ENCODE measurements around the gene CLCA2. TPM values are rescaled to one million over a fixed set of nuclear protein-coding genes. Genes with fewer than 3 reads are reported as not detected.
A peak's percentile ranks its signal among the peaks of the same experiment; 100 is the strongest.

CLCA2 gene
- total and polyA plus RNA-seq, 2 experiments from 2014 or later: not detected

DNA sequence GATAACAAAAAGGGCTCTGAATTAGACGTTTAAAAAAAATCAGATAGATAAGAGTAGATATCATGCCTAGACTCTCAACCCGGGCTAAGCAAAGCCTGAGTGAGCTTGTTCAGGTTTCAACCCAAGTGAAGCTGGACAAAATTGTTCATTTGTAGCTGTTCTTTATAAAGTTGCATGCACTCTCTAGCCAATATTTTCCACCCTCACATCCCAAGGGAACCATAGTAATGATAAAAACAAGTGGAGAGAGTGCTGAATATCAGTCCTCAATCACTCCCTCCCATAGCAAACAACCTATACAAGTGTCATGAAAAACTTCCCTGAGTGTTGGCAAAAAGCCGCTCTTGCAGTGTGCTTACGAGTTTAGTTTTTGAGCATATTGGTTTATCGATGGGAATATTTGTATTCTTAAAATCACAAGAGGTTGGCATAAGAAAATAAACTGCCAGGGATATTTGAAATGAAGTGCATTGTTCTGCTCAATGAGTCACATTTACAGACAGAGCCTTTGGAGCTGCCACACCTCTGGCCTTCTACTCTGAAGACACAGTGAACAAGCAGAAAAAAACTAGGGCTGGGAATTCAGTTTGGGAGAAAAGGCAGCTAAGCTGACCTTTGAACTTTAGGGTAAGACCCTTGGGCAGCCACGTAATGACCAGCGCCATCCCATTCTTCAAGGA lies 2.2 kb upstream of the CLCA2 start:
- no peaks in the 10 kb centered on the region for H3K9me3 Mint-ChIP-seq
- no peaks in the 10 kb centered on the region for H3K27me3 Mint-ChIP-seq (ENCODE audit: insufficient read depth, low read depth, poor library complexity)
- H3K27me3 ChIP-seq (ENCODE audit: insufficient read depth): no peaks in the 10 kb centered on the region
- DNase-seq (ENCODE audit: low spot score) (no peak), ATAC-seq (no peak)
- peaks cover 9% of the 10 kb centered on the region; the same call in 2 of the 3 replicates for H3K4me1 Mint-ChIP-seq
- peak overlapping the region; percentile 34; the same call in 1 of the 2 replicates for H2AFZ ChIP-seq
- no peak overlapping the region for H3K27ac ChIP-seq (ENCODE audit: low read depth)
- H3K4me3 Mint-ChIP-seq: no peak overlapping the region
- H3K4me2 ChIP-seq: no peak overlapping the region
- H3K36me3 ChIP-seq (ENCODE audit: insufficient read depth): no peaks in the 10 kb centered on the region
- no peak overlapping the region for H3K4me3 ChIP-seq
- no peak overlapping the region for H3K27ac Mint-ChIP-seq
- no peaks in the 10 kb centered on the region for H3K36me3 Mint-ChIP-seq (ENCODE audit: low read depth)
- no peaks in the 10 kb centered on the region for H3K9me2 ChIP-seq (ENCODE audit: insufficient read depth)
- H3K4me1 ChIP-seq (ENCODE audit: insufficient read depth): no peaks in the 10 kb centered on the region
- no peak for TF ChIP-seq ZNF462 (CRISPR knock-in tag; IDR thresholded peaks at IDR 0.05)
- TF ChIP-seq STAT1 (IDR thresholded peaks at IDR 0.05; ENCODE audit: unreplicated experiment): no peak
- TF ChIP-seq, protein P1, sequence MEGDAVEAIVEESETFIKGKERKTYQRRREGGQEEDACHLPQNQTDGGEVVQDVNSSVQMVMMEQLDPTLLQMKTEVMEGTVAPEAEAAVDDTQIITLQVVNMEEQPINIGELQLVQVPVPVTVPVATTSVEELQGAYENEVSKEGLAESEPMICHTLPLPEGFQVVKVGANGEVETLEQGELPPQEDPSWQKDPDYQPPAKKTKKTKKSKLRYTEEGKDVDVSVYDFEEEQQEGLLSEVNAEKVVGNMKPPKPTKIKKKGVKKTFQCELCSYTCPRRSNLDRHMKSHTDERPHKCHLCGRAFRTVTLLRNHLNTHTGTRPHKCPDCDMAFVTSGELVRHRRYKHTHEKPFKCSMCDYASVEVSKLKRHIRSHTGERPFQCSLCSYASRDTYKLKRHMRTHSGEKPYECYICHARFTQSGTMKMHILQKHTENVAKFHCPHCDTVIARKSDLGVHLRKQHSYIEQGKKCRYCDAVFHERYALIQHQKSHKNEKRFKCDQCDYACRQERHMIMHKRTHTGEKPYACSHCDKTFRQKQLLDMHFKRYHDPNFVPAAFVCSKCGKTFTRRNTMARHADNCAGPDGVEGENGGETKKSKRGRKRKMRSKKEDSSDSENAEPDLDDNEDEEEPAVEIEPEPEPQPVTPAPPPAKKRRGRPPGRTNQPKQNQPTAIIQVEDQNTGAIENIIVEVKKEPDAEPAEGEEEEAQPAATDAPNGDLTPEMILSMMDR (conservative IDR thresholded peaks at IDR 0.05; ENCODE audit: low read depth in 2 of 2): no peak
- TF ChIP-seq ETS1 (IDR thresholded peaks at IDR 0.05): no peak
- no peak for TF ChIP-seq ZNF114 (CRISPR knock-in tag; IDR thresholded peaks at IDR 0.05)
- TF ChIP-seq POLR2AphosphoS5 (IDR thresholded peaks at IDR 0.05; ENCODE audit: low read depth): no peak
- no peak for TF ChIP-seq JUNB (IDR thresholded peaks at IDR 0.05; ENCODE audit: unreplicated experiment)
- TF ChIP-seq ZNF331 (CRISPR knock-in tag; IDR thresholded peaks at IDR 0.05; ENCODE audit: low read depth): no peak
- TF ChIP-seq CREB1 (CRISPR knock-in tag; IDR thresholded peaks at IDR 0.05; ENCODE audit: low read depth): no peak
- no peak for TF ChIP-seq EZH2 (IDR thresholded peaks at IDR 0.05; ENCODE audit: low read depth, unreplicated experiment)
- no peak for TF ChIP-seq REST (IDR thresholded peaks at IDR 0.05; ENCODE audit: unreplicated experiment)
- no peak for TF ChIP-seq EZH2phosphoT487 (IDR thresholded peaks at IDR 0.05; ENCODE audit: unreplicated experiment)
- TF ChIP-seq NANOG (IDR thresholded peaks at IDR 0.05; ENCODE audit: borderline replicate concordance): no peak
- H4K20me1 ChIP-seq (replicated peaks; ENCODE audit: insufficient read depth): no peaks in the 10 kb centered on the region
- H3F3A ChIP-seq (replicated peaks; ENCODE audit: low read depth): no peaks in the 10 kb centered on the region
- H3K79me2 ChIP-seq (replicated peaks; ENCODE audit: insufficient read depth): no peaks in the 10 kb centered on the region

All from GM23338 (cell line).